Calu3 (cell line): Measurements from ENCODE around the gene ADCY5. TPM values are rescaled to one million over a fixed set of nuclear protein-coding genes. Genes with fewer than 3 reads are reported as not detected.

Source experiments
- BruUV-seq: library from RNA; stranded (reverse); fragments of 400-500 nt; replicated peaks from 2 replicates; lab custom pipeline; 2021; lab: Mats Ljungman, UMichigan
- CTCF ChIA-PET: fragments of 300-600 bp; sonication (Branson Sonifier 250); formaldehyde crosslinking; loops from one replicate; lab custom pipeline; 2022; ENCODE audit warnings: antibody characterized with exemption; lab: Charles Lee
- DNase-seq: peaks from one replicate; pipeline ENCODE4 v3.0.0; 2022
- H3K27ac Mint-ChIP-seq: one replicate; pipeline ENCODE4 v1.8.0; 2022; ENCODE audit warnings: mixed read lengths; ENCODE audit not compliant: unreplicated experiment
- H3K27me3 Mint-ChIP-seq: one replicate; pipeline ENCODE4 v1.8.0; 2022; ENCODE audit warnings: mixed read lengths; ENCODE audit not compliant: unreplicated experiment
- H3K36me3 Mint-ChIP-seq: one replicate; pipeline ENCODE4 v1.8.0; 2022; ENCODE audit warnings: mild to moderate bottlenecking, moderate library complexity, mixed read lengths; ENCODE audit not compliant: insufficient read depth, unreplicated experiment
- H3K4me1 Mint-ChIP-seq: one replicate; pipeline ENCODE4 v1.8.0; 2022; ENCODE audit warnings: mild to moderate bottlenecking, low read depth, mixed read lengths; ENCODE audit not compliant: unreplicated experiment
- H3K4me3 Mint-ChIP-seq: one replicate; pipeline ENCODE4 v1.8.0; 2022; ENCODE audit warnings: mild to moderate bottlenecking, low read depth, moderate library complexity, mixed read lengths; ENCODE audit not compliant: unreplicated experiment
- H3K9me3 Mint-ChIP-seq: one replicate; pipeline ENCODE4 v1.8.0; 2022; ENCODE audit warnings: low read depth, mixed read lengths; ENCODE audit not compliant: unreplicated experiment
- intact Hi-C: fragments of 100-400 bp; cut with micrococcal nuclease; formaldehyde crosslinking; loops from one replicate; pipeline ENCODE4 v1.10.0; 2022; ENCODE audit not compliant: unreplicated experiment
- total RNA-seq: library from RNA; stranded (reverse); gene quantifications from 2 replicates; pipeline ENCODE4 v1.2.3, GENCODE V29; 2022
- TF ChIP-seq, protein P1 (sequence below): fragments of 200-600 bp; IDR thresholded peaks from one replicate; pipeline ENCODE4 v1.8.0; 2022; ENCODE audit warnings: antibody characterized with exemption; ENCODE audit not compliant: unreplicated experiment

Gene ADCY5
- total RNA-seq, 1 experiment from 2014 or later: 2.5 TPM

- no TSS peak for BruUV-seq
- no peaks in the 10 kb centered on the region for H3K9me3 Mint-ChIP-seq
- no peaks in the 10 kb centered on the region for H3K27me3 Mint-ChIP-seq
- CTCF ChIA-PET: no interaction called here
- H3K4me1 Mint-ChIP-seq: no peaks in the 10 kb centered on the region
- no peak for DNase-seq
- H3K27ac Mint-ChIP-seq: no peak overlapping the region
- TF ChIP-seq, protein P1, sequence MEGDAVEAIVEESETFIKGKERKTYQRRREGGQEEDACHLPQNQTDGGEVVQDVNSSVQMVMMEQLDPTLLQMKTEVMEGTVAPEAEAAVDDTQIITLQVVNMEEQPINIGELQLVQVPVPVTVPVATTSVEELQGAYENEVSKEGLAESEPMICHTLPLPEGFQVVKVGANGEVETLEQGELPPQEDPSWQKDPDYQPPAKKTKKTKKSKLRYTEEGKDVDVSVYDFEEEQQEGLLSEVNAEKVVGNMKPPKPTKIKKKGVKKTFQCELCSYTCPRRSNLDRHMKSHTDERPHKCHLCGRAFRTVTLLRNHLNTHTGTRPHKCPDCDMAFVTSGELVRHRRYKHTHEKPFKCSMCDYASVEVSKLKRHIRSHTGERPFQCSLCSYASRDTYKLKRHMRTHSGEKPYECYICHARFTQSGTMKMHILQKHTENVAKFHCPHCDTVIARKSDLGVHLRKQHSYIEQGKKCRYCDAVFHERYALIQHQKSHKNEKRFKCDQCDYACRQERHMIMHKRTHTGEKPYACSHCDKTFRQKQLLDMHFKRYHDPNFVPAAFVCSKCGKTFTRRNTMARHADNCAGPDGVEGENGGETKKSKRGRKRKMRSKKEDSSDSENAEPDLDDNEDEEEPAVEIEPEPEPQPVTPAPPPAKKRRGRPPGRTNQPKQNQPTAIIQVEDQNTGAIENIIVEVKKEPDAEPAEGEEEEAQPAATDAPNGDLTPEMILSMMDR: no peak
- intact Hi-C loops: no loop called here
- no peak overlapping the region for H3K4me3 Mint-ChIP-seq
- no peaks in the 10 kb centered on the region for H3K36me3 Mint-ChIP-seq
Measured at GRCh38 chr3:123338620-123339061, 110.2 kb downstream of the ADCY5 start.

GRCh38 chr3:123337948-123338619 lies 110.8 kb downstream of the ADCY5 start:
- Mint-ChIP-seq H3K27ac (no peak overlapping the region), H3K36me3 (no peaks in the 10 kb centered on the region), H3K4me1 (no peaks in the 10 kb centered on the region), H3K9me3 (no peaks in the 10 kb centered on the region), H3K27me3 (no peaks in the 10 kb centered on the region), H3K4me3 (no peak overlapping the region)
- intact Hi-C loops: no loop called here
- CTCF ChIA-PET: no interaction called here
- TF ChIP-seq, protein P1: no peak
- BruUV-seq: no TSS peak
- DNase-seq: no peak

GRCh38 chr3:123337226-123337625 lies 111.7 kb downstream of the ADCY5 start:
- BruUV-seq: no TSS peak
- intact Hi-C loops: no loop called here
- CTCF ChIA-PET: no interaction called here
- TF ChIP-seq, protein P1: no peak
- Mint-ChIP-seq H3K9me3 (no peaks in the 10 kb centered on the region), H3K27ac (no peak overlapping the region), H3K27me3 (no peaks in the 10 kb centered on the region), H3K4me3 (no peak overlapping the region), H3K4me1 (no peaks in the 10 kb centered on the region), H3K36me3 (no peaks in the 10 kb centered on the region)
- DNase-seq: no peak

DNA sequence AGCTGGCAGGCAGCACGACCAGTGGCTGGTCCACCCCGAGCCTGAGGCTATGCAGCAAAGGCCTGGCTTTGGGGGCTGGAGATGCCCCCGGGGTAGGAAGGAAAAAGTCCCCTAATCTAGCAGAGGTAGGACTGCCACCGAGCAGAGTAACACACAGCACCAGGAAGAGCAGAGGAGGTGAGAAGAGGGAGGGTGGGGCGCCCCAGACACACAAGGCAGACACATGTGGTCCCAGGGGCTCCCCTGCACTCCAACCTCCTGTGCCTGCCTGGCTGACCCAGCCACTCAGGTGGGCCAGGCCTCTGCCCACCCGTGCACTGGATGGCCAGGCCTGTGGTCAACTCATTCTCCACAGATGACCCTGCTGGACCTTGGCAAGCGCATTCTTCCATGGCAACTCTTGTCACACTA lies 112.4 kb downstream of the ADCY5 start:
- Mint-ChIP-seq H3K9me3 (no peaks in the 10 kb centered on the region), H3K36me3 (no peaks in the 10 kb centered on the region), H3K27me3 (no peaks in the 10 kb centered on the region), H3K4me1 (no peaks in the 10 kb centered on the region), H3K27ac (no peak overlapping the region), H3K4me3 (no peak overlapping the region)
- TF ChIP-seq, protein P1: no peak
- CTCF ChIA-PET: no interaction called here
- BruUV-seq: no TSS peak
- intact Hi-C loops: no loop called here
- DNase-seq: no peak
